Gastrocnemius medialis (tissue), 4 donors: Measurements from ENCODE around the gene GNB3.

Experiments
- POLR2A ChIP-seq, 2 donors: fragments of 450-650 bp; IDR thresholded peaks; one replicate each; pipeline ENCODE4 v1.6.1; 2017; ENCODE audit warnings: antibody characterized with exemption in 2 of 2, mild to moderate bottlenecking in 2 of 2, moderate library complexity in 2 of 2
- TF ChIP-seq, protein P1 (sequence below), 5 experiments: fragments of 450-650 bp in 3 of 5; fragments of 200-600 bp in 2 of 5; sonication (generic) in 2 of 5; IDR thresholded peaks in 4 of 5; conservative IDR thresholded peaks in 1 of 5; 1 replicate in 4 of 5; 2 replicates in 1 of 5; pipeline ENCODE4 v1.5.1; 2016 to 2019; ENCODE audit warnings: antibody characterized with exemption in 5 of 5, mild to moderate bottlenecking in 3 of 5, moderate library complexity in 3 of 5

DNA sequence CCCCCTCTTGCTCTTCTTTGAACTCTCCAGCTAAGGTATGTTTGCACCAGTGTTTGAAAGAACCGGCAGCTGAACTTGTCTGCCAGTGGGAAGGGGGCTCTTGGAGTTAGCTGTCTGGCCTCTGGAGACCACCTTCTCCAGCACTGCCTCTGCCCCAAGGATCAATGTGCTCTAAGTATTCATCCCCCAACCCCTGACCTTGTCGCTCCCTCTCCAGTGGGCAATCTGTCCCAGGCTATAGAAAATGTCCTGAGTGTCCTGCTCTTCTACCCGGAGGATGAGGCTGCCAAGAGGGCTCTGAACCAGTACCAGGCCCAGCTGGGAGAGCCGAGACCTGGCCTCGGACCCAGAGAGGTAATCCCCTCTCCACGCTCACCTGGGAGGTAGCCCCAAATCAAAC, 9.7 kb upstream of the GNB3 start:
- TF ChIP-seq, protein P1, sequence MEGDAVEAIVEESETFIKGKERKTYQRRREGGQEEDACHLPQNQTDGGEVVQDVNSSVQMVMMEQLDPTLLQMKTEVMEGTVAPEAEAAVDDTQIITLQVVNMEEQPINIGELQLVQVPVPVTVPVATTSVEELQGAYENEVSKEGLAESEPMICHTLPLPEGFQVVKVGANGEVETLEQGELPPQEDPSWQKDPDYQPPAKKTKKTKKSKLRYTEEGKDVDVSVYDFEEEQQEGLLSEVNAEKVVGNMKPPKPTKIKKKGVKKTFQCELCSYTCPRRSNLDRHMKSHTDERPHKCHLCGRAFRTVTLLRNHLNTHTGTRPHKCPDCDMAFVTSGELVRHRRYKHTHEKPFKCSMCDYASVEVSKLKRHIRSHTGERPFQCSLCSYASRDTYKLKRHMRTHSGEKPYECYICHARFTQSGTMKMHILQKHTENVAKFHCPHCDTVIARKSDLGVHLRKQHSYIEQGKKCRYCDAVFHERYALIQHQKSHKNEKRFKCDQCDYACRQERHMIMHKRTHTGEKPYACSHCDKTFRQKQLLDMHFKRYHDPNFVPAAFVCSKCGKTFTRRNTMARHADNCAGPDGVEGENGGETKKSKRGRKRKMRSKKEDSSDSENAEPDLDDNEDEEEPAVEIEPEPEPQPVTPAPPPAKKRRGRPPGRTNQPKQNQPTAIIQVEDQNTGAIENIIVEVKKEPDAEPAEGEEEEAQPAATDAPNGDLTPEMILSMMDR (IDR thresholded peaks at IDR 0.05 in 4 of 5, conservative IDR thresholded peaks at IDR 0.05 in 1 of 5): no peak
- TF ChIP-seq POLR2A (IDR thresholded peaks at IDR 0.05): no peak
